ENCODE results near the gene RUNDC1.

Gene RUNDC1

GRCh38 chr17:43020789-43021740 is 40.7 kb downstream of the RUNDC1 start:
- TF ChIP-seq CTCF (IDR thresholded peaks at IDR 0.05; ENCODE audit: low read depth, low read length), result no peak
- peak; percentile 68 for TF ChIP-seq MAX (IDR thresholded peaks at IDR 0.05; ENCODE audit: low read depth, low read length)
- TF ChIP-seq MYC (IDR thresholded peaks at IDR 0.05; ENCODE audit: low read depth, low read length), result 0 out of 2 replicates have a peak, but pooled peaks have one; percentile 34
- no peak for TF ChIP-seq POLR2A (IDR thresholded peaks at IDR 0.05; ENCODE audit: extremely low read depth, insufficient read length)
- DNase-seq (ENCODE audit: low read depth), result peak; percentile 84
- peak overlapping the region; percentile 71 for H3K4me3 ChIP-seq (ENCODE audit: low read depth, low read length)

DNA sequence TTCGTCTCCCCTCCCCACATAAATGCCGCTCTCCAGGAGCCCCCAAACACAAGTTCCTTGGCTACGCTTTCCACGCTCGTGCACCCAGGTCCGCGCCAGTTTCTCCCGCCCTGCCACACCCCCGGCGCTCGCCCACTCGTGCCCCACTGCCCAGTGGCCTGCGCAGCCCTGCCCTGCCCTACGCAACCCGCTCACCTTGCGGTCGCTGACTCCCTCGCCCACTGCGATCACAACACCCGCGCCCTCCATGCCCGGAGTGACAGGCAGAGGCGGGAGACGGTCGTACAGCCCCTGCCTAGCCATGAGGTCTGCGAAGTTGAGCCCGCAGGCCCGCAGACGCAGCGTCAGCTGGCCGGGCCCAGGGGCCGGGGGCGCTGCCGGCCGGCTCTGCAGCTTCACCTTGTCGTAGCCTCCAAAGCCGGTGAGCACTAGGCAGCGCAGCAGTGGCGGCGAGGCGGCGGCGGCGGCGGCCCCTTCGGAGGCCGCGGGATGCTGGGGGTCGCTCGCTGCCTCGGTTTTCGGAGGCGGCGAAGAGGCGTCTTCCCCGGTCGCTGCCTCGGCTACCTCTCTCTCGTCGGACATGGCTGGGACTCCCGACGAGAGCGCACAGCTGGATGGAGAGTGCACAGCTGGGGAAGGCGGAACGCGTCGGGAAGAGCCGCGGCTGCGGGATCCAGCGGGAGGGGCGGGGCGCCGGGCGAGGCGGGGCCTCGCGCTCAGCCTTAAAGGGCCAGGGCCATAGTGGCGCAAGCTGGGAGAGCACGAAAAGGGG is 41.6 kb downstream of the RUNDC1 start, which contains the start of gene VAT1:
Gene VAT1, minus strand, starts transcription at position 645 of the 772 bp plus-strand sequence. Its CDS starts 63 bp downstream, at position 582.
- H3K4me3 ChIP-seq (ENCODE audit: low read depth, low read length), result peak within 1 kb of the TSS; percentile 71
- DNase-seq (ENCODE audit: low read depth), result peak; percentile 83
- peak; percentile 48 for TF ChIP-seq POLR2A (IDR thresholded peaks at IDR 0.05; ENCODE audit: extremely low read depth, insufficient read length)
- TF ChIP-seq MAX (IDR thresholded peaks at IDR 0.05; ENCODE audit: low read depth, low read length), result no peak; the same call in 1 of the 2 replicates

GRCh38 chr17:43024407-43025289 is 44.3 kb downstream of the RUNDC1 start, which contains the start of gene RND2:
RND2 (plus strand) TSS chr17:43025231; CDS start chr17:43025348, 117 bp downstream.
- H3K4me3 ChIP-seq (ENCODE audit: low read depth, low read length), result peak within 1 kb of the TSS; percentile 46
- peak; percentile 46 for TF ChIP-seq MAX (IDR thresholded peaks at IDR 0.05; ENCODE audit: low read depth, low read length)
- no peak for TF ChIP-seq POLR2A (IDR thresholded peaks at IDR 0.05; ENCODE audit: extremely low read depth, insufficient read length)
- TF ChIP-seq MYC (IDR thresholded peaks at IDR 0.05; ENCODE audit: low read depth, low read length), result peak; percentile 45; the same call in 1 of the 2 replicates
- peak; percentile 81 for TF ChIP-seq CTCF (IDR thresholded peaks at IDR 0.05; ENCODE audit: low read depth, low read length)
- DNase-seq (ENCODE audit: low read depth), result peak; percentile 93

- no peak for TF ChIP-seq MYC (IDR thresholded peaks at IDR 0.05; ENCODE audit: low read depth, low read length)
- no peak for TF ChIP-seq POLR2A (IDR thresholded peaks at IDR 0.05; ENCODE audit: extremely low read depth, insufficient read length)
- TF ChIP-seq MAX (IDR thresholded peaks at IDR 0.05; ENCODE audit: low read depth, low read length), result no peak
- no peak overlapping the region for H3K4me3 ChIP-seq (ENCODE audit: low read depth, low read length)
- DNase-seq (ENCODE audit: low read depth), result no peak
These were observed 44.9 kb downstream of the RUNDC1 start for GRCh38 chr17:43025290-43025657.

DNA sequence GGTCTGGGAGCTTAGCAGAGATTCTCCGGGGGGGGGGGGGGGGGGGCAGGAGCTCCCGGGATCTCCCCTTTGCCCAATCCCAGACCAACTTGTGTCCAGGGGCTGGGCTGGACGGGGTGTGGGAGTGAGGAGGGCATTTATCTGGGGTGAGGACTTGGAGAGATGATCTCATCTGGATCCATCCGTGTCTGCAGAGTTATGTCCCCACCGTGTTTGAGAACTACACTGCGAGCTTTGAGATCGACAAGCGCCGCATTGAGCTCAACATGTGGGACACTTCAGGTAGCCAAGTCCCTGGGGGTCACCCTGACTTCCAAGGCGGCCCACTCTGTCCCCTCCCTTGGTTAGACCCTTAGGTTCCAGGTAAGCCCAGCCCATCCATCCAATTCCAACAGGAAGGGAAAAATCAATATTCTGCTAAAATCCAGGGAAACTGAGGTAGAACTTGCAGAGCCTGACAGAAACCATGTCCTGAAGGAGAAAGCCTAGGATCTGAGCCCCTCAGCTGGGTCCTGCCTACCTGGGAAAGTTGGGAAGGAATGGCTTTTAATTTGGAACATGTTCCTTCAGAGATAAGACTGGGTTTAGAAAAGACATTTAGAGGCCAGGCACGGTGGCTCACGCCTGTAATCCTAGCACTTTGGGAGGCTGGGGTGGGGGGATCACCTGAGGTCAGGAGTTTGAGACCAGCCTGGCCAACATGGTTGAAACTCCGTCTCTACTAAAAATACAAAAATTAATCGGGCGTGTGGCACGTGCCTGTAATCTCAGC is 45.6 kb downstream of the RUNDC1 start:
- TF ChIP-seq MYC (IDR thresholded peaks at IDR 0.05; ENCODE audit: low read depth, low read length) (no peak), MAX (IDR thresholded peaks at IDR 0.05; ENCODE audit: low read depth, low read length) (no peak)
- H3K4me3 ChIP-seq (ENCODE audit: low read depth, low read length), result no peak overlapping the region
- DNase-seq (ENCODE audit: low read depth), result no peak

- no peak for TF ChIP-seq POLR2A (IDR thresholded peaks at IDR 0.05; ENCODE audit: extremely low read depth, insufficient read length)
- TF ChIP-seq MAX (IDR thresholded peaks at IDR 0.05; ENCODE audit: low read depth, low read length), result no peak
- TF ChIP-seq MYC (IDR thresholded peaks at IDR 0.05; ENCODE audit: low read depth, low read length), result no peak
- no peak for TF ChIP-seq CTCF (IDR thresholded peaks at IDR 0.05; ENCODE audit: low read depth, low read length)
- no peak overlapping the region for H3K4me3 ChIP-seq (ENCODE audit: low read depth, low read length)
- DNase-seq (ENCODE audit: low read depth), result no peak
These were observed 46.2 kb downstream of the RUNDC1 start for GRCh38 chr17:43026595-43026994.

Data from NB4 (cell line).